HFFc6 (cell line): ENCODE measurements around the gene TTLL8. TPM values are rescaled to one million over a fixed set of nuclear protein-coding genes. Genes with fewer than 3 reads are reported as not detected.

Experiments used
- DNase-seq: peaks from one replicate; pipeline ENCODE4 v3.0.0-alpha.2; 2018
- H3K27ac Mint-ChIP-seq: 2 replicates; pipeline ENCODE4 v1.8.0; 2020; ENCODE audit warnings: mild to moderate bottlenecking, mixed read lengths
- H3K27me3 Mint-ChIP-seq: 2 replicates; pipeline ENCODE4 v1.8.0; 2021; ENCODE audit warnings: mild to moderate bottlenecking, moderate library complexity, mixed read lengths; ENCODE audit not compliant: insufficient read depth
- H3K36me3 Mint-ChIP-seq: 2 replicates; pipeline ENCODE4 v1.8.0; 2021; ENCODE audit warnings: low read depth, mixed read lengths
- H3K4me1 Mint-ChIP-seq: 2 replicates; pipeline ENCODE4 v1.8.0; 2020; ENCODE audit warnings: low read depth, mixed read lengths
- H3K4me3 Mint-ChIP-seq: 2 replicates; pipeline ENCODE4 v1.8.0; 2020; ENCODE audit warnings: mild to moderate bottlenecking, moderate library complexity, mixed read lengths
- H3K9me3 Mint-ChIP-seq: 2 replicates; pipeline ENCODE4 v1.8.0; 2020; ENCODE audit warnings: mild to moderate bottlenecking, mixed read lengths
- total RNA-seq, 6 experiments: library from RNA; stranded (reverse); fragmentation: NEBNext Ultra II Directional; extraction: Animal tissue kit (Norgen Biotek cat#: 25700); gene quantifications; 2 replicates in 1 of 6; 3 replicates in 5 of 6; pipeline ENCODE4 v1.2.3, GENCODE V29; 2021
- TF ChIP-seq, protein P1 (sequence below): fragments of 200-600 bp; sonication (generic); IDR thresholded peaks from 2 replicates; pipeline ENCODE4 v1.5.0; 2021; ENCODE audit warnings: antibody characterized with exemption, mild to moderate bottlenecking

The TTLL8 gene
- total RNA-seq, 6 experiments from 2014 or later: not detected

GRCh38 chr22:50030297-50031188 lies 27.6 kb downstream of the TTLL8 start:
- Mint-ChIP-seq H3K36me3 (no peaks in the 10 kb centered on the region), H3K4me3 (no peak overlapping the region), H3K27me3 (peaks cover 7% of the 10 kb centered on the region), H3K9me3 (no peaks in the 10 kb centered on the region), H3K4me1 (no peaks in the 10 kb centered on the region), H3K27ac (no peak overlapping the region)
- DNase-seq: peak; percentile 45
- TF ChIP-seq, protein P1, sequence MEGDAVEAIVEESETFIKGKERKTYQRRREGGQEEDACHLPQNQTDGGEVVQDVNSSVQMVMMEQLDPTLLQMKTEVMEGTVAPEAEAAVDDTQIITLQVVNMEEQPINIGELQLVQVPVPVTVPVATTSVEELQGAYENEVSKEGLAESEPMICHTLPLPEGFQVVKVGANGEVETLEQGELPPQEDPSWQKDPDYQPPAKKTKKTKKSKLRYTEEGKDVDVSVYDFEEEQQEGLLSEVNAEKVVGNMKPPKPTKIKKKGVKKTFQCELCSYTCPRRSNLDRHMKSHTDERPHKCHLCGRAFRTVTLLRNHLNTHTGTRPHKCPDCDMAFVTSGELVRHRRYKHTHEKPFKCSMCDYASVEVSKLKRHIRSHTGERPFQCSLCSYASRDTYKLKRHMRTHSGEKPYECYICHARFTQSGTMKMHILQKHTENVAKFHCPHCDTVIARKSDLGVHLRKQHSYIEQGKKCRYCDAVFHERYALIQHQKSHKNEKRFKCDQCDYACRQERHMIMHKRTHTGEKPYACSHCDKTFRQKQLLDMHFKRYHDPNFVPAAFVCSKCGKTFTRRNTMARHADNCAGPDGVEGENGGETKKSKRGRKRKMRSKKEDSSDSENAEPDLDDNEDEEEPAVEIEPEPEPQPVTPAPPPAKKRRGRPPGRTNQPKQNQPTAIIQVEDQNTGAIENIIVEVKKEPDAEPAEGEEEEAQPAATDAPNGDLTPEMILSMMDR: peak; percentile 86

DNA sequence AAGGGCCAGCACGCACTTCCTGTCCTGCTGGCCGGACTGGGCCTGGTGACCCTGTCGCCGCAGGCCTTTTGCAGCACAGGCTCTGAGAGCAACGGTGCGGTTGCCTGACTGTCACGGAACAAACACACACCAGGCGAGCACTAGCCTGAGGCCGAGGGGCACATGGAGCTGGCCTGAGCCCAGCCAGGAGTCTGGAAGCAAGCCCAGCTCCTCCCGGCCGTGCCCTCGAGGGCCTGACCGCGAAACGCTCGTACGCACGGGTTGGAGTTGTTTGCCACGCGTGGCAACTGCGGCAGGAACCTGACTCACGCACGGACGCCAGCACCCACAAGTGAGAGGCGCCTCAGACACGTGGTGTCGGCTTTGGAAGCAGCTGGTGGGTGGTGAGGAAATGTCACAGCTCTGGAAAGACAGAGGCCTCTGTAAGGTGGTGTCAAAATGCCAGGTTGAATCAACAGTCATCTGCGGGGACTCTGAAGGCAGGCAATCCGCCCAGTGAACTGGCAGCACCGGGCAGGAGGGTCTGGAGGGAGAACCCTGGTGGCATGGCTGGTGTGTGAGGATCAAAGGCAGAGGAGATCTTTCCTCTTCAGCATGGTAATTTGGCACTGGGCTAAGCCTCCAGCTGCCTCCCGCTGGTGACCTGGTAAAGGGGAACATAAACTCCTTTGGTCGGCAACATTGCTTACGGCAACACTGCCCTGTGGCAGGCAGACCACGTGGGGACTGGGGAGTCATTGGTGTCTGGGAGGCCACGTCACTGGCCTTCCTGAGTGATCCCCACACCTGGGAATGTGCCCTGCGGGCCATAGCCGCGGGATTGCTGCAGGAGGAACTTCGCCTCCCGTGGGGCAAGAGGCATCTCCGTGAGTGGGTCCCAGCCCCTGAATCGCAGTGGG lies 30.2 kb downstream of the TTLL8 start:
- TF ChIP-seq, protein P1: no peak
- DNase-seq: peak; percentile 11
- no peaks in the 10 kb centered on the region for H3K4me1 Mint-ChIP-seq
- H3K36me3 Mint-ChIP-seq: no peaks in the 10 kb centered on the region
- H3K27ac Mint-ChIP-seq: no peak overlapping the region
- no peak overlapping the region for H3K4me3 Mint-ChIP-seq
- no peaks in the 10 kb centered on the region for H3K9me3 Mint-ChIP-seq
- peaks cover 7% of the 10 kb centered on the region for H3K27me3 Mint-ChIP-seq

DNA sequence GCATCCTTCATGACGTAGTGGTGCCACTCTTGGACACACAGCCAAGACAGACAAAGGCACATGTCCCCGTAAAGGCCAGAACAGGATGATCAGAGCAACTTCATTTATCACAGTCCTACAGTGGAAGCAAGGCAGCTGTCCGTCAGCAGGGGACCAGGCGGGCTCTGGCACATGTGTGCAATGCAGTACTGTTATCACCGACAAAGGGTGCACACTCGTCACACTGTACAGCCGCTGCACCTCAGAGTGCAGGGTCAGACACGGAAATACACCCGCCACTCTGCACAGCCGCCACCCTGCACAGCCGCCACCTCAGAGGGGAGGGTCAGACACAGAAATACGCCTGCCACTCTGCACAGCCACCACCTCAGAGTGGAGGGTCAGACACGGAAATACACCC lies 32.1 kb downstream of the TTLL8 start:
- no peak for DNase-seq

GRCh38 chr22:50022171-50022819 lies 35.8 kb downstream of the TTLL8 start:
- Mint-ChIP-seq H3K9me3 (no peaks in the 10 kb centered on the region; the same call in 1 of the 2 replicates), H3K27ac (no peak overlapping the region), H3K4me1 (no peaks in the 10 kb centered on the region), H3K36me3 (no peaks in the 10 kb centered on the region), H3K4me3 (no peak overlapping the region), H3K27me3 (peaks cover 8% of the 10 kb centered on the region)
- TF ChIP-seq, protein P1: no peak
- no peak for DNase-seq

More for the DNA sequence above, 32.1 kb downstream of the TTLL8 start:
- peaks cover 7% of the 10 kb centered on the region for H3K27me3 Mint-ChIP-seq
- TF ChIP-seq, protein P1: no peak
- H3K36me3 Mint-ChIP-seq: no peaks in the 10 kb centered on the region
- no peak overlapping the region for H3K4me3 Mint-ChIP-seq
- H3K9me3 Mint-ChIP-seq: no peaks in the 10 kb centered on the region
- no peak overlapping the region for H3K27ac Mint-ChIP-seq
- no peaks in the 10 kb centered on the region for H3K4me1 Mint-ChIP-seq

GRCh38 chr22:50020606-50021005 lies 37.5 kb downstream of the TTLL8 start:
- Mint-ChIP-seq H3K36me3 (no peaks in the 10 kb centered on the region), H3K27ac (no peak overlapping the region), H3K4me1 (no peaks in the 10 kb centered on the region), H3K9me3 (no peaks in the 10 kb centered on the region; the same call in 1 of the 2 replicates), H3K4me3 (no peak overlapping the region), H3K27me3 (peaks cover 12% of the 10 kb centered on the region)
- DNase-seq: no peak
- TF ChIP-seq, protein P1: no peak
